Chondrocyte (in vitro differentiated cells): ENCODE measurements around the gene SLC39A8. TPM values are rescaled to one million over a fixed set of nuclear protein-coding genes. Genes with fewer than 3 reads are reported as not detected.
"Not testable (repeated sequence)": the region's sequence is repeated elsewhere in the genome, so short reads cannot be mapped to it uniquely, and the experiment has no call there.

Source experiments
- DNase-seq: peaks from one replicate; pipeline ENCODE4 v3.0.0; 2021; ENCODE audit warnings: mixed read lengths, low spot score
- H3K27ac Mint-ChIP-seq: one replicate; pipeline ENCODE4 v1.8.0; 2021; ENCODE audit warnings: mild to moderate bottlenecking, moderate library complexity, mixed read lengths; ENCODE audit not compliant: unreplicated experiment
- H3K27me3 Mint-ChIP-seq: 2 replicates; pipeline ENCODE4 v1.8.0; 2021; ENCODE audit warnings: low read depth, mixed read lengths
- H3K36me3 Mint-ChIP-seq: 2 replicates; pipeline ENCODE4 v1.8.0; 2021; ENCODE audit warnings: low read depth, mixed read lengths
- H3K4me1 Mint-ChIP-seq: 2 replicates; pipeline ENCODE4 v1.8.0; 2021; ENCODE audit warnings: low read depth, mild to moderate bottlenecking, mixed read lengths
- H3K4me3 Mint-ChIP-seq: one replicate; pipeline ENCODE4 v1.8.0; 2021; ENCODE audit warnings: mild to moderate bottlenecking, moderate library complexity, mixed read lengths; ENCODE audit not compliant: unreplicated experiment
- H3K9me3 Mint-ChIP-seq: 2 replicates; pipeline ENCODE4 v1.8.0; 2021; ENCODE audit warnings: low read depth, mixed read lengths
- total RNA-seq: library from RNA; stranded (reverse); gene quantifications from 3 replicates; pipeline ENCODE4 v1.2.1, GENCODE V29; 2021
- TF ChIP-seq, protein P1 (sequence below): fragments of 200-600 bp; sonication (generic); IDR thresholded peaks from 2 replicates; pipeline ENCODE4 v1.5.0; 2021; ENCODE audit warnings: antibody characterized with exemption, mild to moderate bottlenecking, moderate library complexity

SLC39A8 gene
- total RNA-seq, 1 donor from 2014 or later: 1.8 TPM

DNA sequence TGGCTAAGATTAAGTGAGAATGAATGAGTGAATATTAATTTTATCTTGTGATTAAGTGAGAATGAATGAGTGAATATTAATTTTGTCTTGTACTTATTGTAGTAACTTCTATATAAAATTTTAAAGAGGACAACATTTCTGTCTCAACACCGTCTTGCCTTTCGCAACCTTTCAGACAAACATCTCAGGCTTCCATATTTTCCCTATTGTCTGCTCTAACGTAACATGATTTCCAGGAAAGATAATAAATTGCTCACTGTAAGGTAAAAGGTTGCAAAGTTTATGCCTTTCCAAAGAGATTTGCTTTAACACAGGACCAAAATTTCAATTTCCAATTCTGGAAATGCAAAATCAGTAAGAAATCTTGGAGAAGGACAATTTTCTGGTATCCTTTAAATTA is 41.7 kb upstream of the SLC39A8 start:
- Mint-ChIP-seq H3K36me3 (no peaks in the 10 kb centered on the region), H3K9me3 (no peaks in the 10 kb centered on the region), H3K27ac (no peak overlapping the region), H3K27me3 (peaks cover 28% of the 10 kb centered on the region), H3K4me1 (no peaks in the 10 kb centered on the region), H3K4me3 (no peak overlapping the region)
- TF ChIP-seq, protein P1, sequence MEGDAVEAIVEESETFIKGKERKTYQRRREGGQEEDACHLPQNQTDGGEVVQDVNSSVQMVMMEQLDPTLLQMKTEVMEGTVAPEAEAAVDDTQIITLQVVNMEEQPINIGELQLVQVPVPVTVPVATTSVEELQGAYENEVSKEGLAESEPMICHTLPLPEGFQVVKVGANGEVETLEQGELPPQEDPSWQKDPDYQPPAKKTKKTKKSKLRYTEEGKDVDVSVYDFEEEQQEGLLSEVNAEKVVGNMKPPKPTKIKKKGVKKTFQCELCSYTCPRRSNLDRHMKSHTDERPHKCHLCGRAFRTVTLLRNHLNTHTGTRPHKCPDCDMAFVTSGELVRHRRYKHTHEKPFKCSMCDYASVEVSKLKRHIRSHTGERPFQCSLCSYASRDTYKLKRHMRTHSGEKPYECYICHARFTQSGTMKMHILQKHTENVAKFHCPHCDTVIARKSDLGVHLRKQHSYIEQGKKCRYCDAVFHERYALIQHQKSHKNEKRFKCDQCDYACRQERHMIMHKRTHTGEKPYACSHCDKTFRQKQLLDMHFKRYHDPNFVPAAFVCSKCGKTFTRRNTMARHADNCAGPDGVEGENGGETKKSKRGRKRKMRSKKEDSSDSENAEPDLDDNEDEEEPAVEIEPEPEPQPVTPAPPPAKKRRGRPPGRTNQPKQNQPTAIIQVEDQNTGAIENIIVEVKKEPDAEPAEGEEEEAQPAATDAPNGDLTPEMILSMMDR: no peak
- DNase-seq: no peak

DNA sequence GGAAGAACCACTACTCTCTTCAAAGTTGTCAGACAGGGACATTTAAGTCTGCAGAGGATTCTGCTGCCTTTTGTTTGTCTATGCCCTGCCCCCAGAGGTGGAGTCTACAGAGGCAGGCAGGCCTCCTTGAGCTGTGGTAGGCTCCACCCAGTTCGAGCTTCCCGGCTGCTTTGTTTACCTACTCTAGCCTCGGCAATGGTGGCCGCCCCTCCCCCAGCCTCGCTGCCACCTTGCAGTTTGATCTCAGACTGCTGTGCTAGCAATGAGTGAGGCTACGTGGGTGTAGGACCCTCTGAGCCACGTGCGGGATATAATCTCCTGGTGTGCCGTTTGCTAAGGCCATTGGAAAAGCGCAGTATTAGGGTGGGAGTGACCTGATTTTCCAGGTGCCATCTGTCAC is 35.0 kb upstream of the SLC39A8 start:
- H3K4me3 Mint-ChIP-seq, H3K4me1 Mint-ChIP-seq, H3K9me3 Mint-ChIP-seq, H3K27ac Mint-ChIP-seq, DNase-seq, H3K36me3 Mint-ChIP-seq: not testable (repeated sequence)
- H3K27me3 Mint-ChIP-seq: peaks cover 12% of the 10 kb centered on the region

DNA sequence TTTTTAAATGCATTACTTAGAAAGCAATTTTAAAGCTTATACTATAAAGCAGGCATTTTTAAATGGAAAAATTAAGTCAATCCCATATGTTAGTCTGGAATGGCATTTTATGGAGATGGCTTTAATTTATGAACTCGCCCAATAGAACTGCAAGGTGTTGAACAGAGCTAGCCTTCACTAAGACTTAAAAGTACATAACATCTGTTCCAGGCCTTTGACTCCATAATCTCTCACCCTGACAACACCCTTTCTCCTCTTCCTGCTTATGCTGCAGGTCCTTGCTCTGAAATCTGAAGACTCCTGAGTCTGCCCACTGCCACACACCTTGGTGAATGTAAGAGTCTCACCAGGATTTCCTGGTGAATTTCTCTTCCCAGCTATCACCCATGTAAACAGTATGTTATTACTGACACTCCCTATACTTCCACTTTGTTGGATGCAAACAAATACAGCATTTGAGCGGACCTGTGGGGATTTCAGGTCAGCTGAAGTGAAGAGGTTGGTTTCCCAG is 17.7 kb upstream of the SLC39A8 start:
- Mint-ChIP-seq H3K36me3 (no peaks in the 10 kb centered on the region), H3K4me3 (no peak overlapping the region), H3K27me3 (peaks cover 6% of the 10 kb centered on the region)

DNA sequence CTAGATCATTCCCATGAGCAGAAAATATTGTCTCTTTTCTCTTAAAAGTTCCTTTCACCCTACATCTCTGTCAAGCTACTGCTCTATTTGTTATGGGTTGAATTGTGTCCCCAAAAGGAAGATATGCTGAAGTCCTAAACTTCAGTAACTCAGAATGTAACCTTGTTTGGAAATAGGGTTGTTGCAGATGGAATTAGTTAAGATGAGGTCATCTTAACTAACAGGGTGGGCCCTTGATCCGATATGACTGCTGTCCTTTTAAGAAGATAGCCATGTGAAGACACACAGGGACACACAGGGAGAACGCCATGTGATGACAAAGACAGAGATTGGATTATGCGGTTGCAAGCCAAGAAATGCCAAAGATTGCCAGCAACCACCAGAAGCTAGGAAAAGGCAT is 12.8 kb upstream of the SLC39A8 start:
- Mint-ChIP-seq H3K27ac (no peak overlapping the region), H3K36me3 (no peaks in the 10 kb centered on the region), H3K27me3 (peaks cover 23% of the 10 kb centered on the region), H3K9me3 (no peaks in the 10 kb centered on the region), H3K4me3 (no peak overlapping the region), H3K4me1 (peaks cover 6% of the 10 kb centered on the region)
- DNase-seq: no peak
- TF ChIP-seq, protein P1: no peak

More for the DNA sequence above, 17.7 kb upstream of the SLC39A8 start:
- TF ChIP-seq, protein P1: no peak
- DNase-seq: no peak
- no peak overlapping the region for H3K27ac Mint-ChIP-seq
- no peaks in the 10 kb centered on the region for H3K4me1 Mint-ChIP-seq
- H3K9me3 Mint-ChIP-seq: peaks cover 17% of the 10 kb centered on the region

DNA sequence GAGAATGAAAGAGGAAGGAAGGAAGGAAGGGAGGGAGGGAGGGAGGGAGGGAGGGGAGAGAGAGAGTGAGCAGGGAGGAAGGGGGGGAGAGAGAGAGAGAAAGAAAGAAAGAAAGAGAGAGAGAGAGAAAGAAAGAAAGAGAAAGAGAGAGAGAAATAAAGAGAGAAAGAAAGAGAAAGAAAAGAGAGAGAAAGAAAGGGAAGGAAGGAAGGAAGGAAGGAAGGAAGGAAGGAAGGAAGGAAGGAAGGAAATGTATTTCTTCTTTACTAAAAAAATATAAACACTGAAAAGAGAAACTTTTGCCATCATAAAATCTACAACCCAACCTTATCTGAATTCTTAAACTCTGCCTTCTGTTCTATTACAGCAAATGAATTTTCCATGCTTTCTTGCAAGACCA is 12.4 kb upstream of the SLC39A8 start:
- H3K4me3 Mint-ChIP-seq, H3K36me3 Mint-ChIP-seq, H3K4me1 Mint-ChIP-seq, H3K27ac Mint-ChIP-seq, H3K9me3 Mint-ChIP-seq, DNase-seq: not testable (repeated sequence)
- H3K27me3 Mint-ChIP-seq: peaks cover 26% of the 10 kb centered on the region

DNA sequence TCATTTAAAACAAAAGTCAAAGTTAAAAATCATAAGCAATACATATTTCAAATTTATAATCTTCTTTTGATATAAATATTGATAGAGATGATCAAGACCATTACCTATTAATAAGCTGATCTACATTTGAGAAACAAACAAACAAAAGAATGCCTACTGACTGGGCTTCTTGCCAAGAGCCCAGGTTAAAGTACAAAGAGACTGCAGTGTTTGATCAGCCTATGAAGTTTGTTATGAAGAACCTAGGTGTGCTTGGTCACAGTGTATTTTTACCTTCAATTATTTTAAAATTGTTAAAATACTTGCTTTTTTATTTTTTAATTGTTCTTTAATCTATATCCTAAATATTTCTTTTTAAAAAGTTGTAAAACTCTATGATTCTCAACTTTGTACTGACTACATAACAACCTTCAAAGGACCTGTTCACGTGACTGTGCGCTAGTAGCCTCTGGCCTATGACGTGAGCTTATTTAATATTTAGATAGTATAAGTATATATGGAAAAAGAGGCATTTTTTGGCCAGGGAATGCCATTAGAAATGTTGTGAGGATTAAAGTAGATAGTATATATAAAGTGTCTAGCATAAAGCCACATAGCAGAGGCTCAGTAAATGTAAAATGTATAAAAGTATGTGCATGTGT is 11.4 kb upstream of the SLC39A8 start:
- TF ChIP-seq, protein P1: no peak
- H3K9me3 Mint-ChIP-seq: no peaks in the 10 kb centered on the region
- H3K4me1 Mint-ChIP-seq: peaks cover 6% of the 10 kb centered on the region
- H3K4me3 Mint-ChIP-seq: no peak overlapping the region
- no peak for DNase-seq
- H3K36me3 Mint-ChIP-seq: no peaks in the 10 kb centered on the region
- no peak overlapping the region for H3K27ac Mint-ChIP-seq
- H3K27me3 Mint-ChIP-seq: peaks cover 29% of the 10 kb centered on the region
